Stimulated activated CD4-positive, alpha-beta T cell treated with anti-CD3 and anti-CD28 coated beads, Interleukin-15, amount 100 ng/mL, for 24 hours (primary cell): ENCODE results near the gene NT5E.

ENCODE experiments used
- DNase-seq: peaks from one replicate; pipeline ENCODE4 v3.0.0-alpha.2; 2020

The NT5E gene

DNA sequence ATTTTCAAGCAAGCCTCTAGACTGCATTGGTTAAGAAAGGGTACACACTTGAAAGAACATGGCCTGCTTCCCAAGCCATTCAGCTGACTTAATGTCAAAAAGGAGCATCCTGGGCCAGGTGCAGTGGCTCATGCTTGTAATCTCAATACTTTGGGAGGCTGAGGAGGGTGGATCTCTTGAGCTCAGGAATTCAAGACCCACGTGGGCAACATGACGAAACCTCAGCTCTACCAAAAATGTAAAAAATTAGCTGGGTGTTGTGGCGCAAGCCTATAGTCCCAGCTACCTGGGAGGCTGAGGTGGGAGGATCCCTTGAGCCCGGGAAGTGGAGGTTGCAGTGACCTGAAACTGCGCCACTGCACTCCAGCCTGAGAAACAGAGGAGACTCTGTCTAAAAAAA, 26.9 kb upstream of the NT5E start:
- DNase-seq = no peak

DNA sequence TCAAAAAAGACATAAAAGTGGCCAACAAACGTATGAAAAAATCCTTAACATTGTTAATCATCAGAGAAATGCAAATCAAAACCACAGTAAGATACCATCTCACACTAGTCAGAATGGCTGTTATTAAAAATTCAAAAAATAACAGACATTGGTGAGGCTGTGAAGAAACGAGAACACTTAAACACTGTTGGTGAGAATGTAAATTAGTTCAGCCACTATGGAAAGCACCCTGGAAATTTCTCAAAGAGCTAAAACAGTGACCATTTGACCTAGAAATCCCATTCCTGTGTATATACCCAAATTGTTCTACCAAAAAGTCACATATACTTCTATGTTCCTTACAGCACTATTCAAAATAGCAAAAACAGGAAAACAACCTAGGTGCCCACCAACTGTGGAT, 24.9 kb upstream of the NT5E start:
- DNase-seq = no peak

DNA sequence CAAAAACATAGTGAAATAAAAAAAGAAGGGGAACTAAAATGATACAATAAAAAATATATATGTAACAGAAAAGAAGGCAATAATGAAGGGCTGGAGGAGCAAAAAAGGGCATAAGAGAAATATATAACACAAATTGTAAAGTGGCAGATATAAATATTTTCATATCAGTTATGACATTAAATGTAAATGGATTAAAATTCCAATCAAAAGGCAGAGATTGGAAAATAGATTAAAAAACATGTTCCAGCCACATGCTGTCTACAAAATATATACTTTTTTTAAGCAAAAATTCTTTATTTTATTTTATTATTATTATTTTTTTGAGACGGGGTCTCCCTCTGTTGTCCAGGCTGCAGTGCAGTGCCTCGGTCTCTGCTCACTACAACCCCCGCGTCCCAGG, 23.9 kb upstream of the NT5E start:
- no peak for DNase-seq

GRCh38 chr6:85428486-85428885, 21.4 kb upstream of the NT5E start:
- DNase-seq = no peak

- DNase-seq = no peak
Measured at GRCh38 chr6:85429346-85429745, 20.5 kb upstream of the NT5E start.

DNA sequence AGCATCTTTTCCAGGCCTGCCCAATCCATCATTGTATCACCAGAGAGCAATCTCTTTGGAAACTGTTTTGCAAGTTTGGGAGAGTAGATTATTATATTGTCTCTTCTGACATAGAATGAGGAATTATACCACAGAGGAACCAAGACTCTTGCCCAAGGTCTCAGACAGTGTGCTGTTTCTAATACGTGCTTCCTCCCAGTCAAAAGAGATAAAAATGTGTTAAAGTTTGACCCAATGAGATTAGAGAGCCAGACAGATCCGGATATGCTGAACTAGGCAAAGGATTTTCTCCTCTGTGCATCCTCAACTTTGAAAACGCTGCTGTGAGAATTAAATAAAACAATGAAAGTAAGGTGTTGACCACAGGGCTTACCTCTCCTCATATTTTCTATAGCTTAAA, 18.6 kb upstream of the NT5E start:
- no peak for DNase-seq

DNA sequence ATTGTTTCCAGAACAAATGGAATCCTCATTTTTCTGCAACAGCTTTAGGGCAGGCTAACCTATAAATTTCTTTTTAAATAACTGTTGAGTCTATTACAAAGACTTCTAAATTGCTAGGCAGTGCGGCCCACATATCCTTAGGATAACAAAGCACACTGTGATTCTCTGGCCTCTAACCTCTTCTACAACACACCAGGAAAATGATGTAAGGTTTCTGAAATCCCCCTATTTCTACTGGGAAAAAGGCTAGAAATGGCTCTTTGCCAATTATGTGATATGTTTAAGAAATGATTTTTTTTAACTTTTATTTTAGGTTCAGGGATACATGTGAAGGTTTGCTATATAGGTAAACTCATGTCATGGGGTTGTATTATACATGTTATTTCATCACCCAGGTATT, 17.3 kb upstream of the NT5E start:
- no peak for DNase-seq

DNA sequence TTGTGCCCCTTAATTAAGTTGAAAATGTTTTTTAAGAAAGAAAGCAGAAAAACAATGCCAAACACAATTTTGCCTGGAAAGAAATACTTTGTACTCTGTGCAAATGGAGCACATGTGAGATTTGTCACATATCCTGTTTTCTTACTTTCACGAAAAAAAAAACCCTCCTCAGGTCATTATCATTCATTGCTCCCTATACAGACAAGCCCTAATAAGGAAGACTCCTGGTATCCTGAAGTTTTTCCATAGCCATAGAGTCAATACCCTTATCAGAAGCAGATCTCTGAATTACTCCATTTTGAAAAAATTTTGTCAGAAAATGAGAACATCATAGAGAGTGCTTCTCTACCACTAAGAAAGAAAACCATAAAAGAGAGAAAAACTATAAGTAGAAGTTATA, 14.0 kb upstream of the NT5E start:
- DNase-seq = no peak

GRCh38 chr6:85436411-85436810, 13.5 kb upstream of the NT5E start:
- no peak for DNase-seq

GRCh38 chr6:85436939-85437495, 12.9 kb upstream of the NT5E start:
- no peak for DNase-seq

- DNase-seq = no peak
Measured at GRCh38 chr6:85443349-85444117, 6.3 kb upstream of the NT5E start.

DNA sequence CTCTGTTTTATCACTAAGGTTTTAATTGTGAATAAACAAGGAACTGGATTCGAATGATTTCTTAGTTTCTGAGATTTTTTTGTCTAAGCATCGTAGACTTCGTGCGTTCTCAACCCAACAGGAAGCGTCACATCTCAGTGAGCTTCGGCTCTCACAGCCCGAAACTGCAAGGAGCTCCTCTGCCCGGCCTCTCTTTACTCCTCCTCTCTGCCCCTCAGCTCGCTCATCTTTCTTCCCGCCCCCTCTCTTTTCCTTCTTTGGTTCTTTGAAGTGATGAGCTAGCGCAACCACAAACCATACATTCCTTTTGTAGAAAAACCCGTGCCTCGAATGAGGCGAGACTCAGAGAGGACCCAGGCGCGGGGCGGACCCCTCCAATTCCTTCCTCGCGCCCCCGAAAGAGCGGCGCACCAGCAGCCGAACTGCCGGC, 480 bp upstream of the NT5E start:
- DNase-seq = peak; percentile 69

DNA sequence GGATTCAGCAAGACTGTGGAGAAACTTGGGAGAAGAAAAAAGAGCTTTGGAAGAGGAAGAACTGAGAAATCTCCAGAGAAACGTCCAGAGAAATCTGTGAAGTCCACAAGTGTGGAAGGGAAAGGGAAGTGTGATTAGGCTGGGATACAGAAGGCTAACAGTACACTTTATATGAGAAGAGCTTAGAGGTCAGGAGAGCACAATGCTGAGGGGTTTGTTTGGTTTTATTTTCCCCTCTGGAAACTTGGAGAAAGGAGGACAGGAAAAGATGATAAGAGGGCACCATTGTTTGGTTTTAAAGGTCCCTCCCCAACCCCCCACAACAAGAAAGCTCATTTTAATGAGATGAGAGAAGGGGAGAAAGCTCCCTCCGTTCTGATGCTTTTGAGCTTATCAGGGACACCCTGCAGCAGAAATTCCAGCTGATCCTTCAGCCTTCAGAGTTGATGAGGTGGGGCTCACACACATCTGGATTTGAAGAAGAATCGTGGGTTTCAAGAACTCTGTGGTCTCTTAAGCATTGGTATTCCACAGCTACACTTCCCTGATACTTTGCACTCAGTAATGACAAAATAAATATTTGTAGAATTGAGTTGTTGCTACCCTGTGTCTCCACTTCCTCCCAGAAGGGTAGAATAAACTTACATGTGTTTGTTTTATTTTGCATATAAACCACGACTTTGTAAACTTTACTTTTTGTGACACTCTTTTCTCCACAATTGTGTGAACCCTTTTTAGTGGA, 1.9 kb downstream of the NT5E start:
- no peak for DNase-seq

DNA sequence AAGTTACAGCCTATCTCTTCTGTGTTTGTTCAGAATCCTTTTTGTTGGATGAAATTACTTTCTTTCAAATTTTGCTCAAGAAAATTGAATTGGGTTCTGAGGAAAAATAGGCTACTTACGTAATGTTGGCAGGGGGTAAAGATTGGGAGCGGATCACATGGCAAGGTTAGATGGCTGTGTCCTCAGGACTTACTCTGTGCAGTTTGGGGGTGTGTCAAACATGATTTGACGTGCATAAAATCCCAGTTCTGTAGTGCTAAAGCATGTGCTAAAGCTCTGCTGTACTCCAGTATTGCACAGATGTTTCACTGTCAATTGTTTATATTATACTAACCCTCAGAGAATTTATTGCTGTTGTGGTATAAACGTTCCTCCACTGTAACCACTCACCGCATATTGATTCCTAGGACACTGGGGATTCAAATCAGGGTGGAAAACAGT, 2.6 kb downstream of the NT5E start:
- no peak for DNase-seq

DNA sequence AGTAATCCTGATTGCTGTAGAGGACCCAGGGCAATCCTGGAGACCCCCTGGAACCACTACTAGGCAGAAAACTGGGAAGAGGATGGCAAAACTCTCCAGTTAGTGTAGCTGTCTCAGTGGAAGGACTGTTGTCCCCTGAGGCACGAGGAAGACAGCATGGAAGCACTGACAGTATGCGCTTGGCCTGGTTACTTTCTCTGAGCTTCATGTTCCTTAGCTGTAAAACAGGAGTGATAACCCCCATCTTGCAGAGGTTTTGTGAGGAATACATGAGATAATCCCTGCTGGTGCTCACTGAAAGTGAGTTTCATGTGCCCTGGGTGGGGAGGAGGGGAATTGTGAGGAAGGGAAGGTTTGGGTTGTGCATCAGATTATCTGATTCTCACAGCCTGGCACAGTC, 3.2 kb downstream of the NT5E start:
- no peak for DNase-seq

DNA sequence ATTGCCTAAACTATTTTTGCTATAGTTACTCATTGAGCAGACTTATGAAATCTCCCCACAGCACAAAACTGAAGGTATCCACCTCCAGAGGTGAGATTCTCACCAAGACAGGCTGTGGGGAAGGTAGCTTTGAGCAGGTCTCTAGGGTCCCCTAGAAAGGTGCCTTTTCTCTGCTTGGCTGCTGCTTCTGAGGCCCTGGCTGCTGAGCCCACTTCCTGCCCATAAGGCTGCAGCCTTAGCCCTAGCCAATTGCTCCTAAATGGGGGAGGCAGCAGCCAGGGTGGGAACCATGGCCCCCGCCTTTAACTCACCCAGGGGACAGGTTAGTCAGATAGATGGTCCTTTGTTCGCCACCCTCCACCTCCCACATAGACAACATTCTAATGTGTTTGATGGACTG, 3.6 kb downstream of the NT5E start:
- DNase-seq = no peak

GRCh38 chr6:85455471-85456026, 5.7 kb downstream of the NT5E start:
- DNase-seq = no peak

DNA sequence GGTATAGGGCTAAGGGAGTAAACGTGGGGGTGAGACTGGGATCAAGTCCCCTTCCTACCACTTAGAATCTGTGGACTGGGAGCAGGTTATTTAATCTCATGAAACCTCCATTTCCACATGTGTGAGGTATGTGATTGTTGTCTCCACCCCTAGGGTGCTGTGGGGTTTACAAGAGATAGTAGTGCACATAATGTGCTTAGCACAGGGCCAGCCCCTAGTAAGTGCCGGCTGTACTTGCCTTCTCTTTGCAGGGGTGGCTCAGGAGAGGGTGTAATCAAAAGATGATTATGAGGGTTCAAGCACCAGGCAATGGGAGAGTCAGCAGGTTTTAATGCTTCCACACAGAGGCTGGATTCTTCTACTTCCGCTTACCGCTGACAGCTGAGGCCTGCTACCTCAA, 6.9 kb downstream of the NT5E start:
- no peak for DNase-seq

- DNase-seq = no peak
Measured at GRCh38 chr6:85458184-85458583, 8.3 kb downstream of the NT5E start.

- DNase-seq = no peak
Measured at GRCh38 chr6:85458782-85459181, 8.9 kb downstream of the NT5E start.

- DNase-seq = no peak
Measured at GRCh38 chr6:85459224-85459901, 9.5 kb downstream of the NT5E start.

- no peak for DNase-seq
Measured at GRCh38 chr6:85460154-85460920, 10.5 kb downstream of the NT5E start.
